SK-N-MC (cell line): Measurements from ENCODE around the gene SACS.

Experiments used
- DNase-seq: peaks from one replicate; pipeline ENCODE4 v3.0.0-alpha.2; 2011; ENCODE audit warnings: low read depth, low spot score
- H3K27ac ChIP-seq: fragments of 200-600 bp; sonication (generic); 2 replicates; pipeline ENCODE4 v1.5.1; 2016; ENCODE audit warnings: mixed run types
- H3K36me3 ChIP-seq: fragments of 200-600 bp; sonication (generic); 2 replicates; pipeline ENCODE4 v1.6.1; 2017; ENCODE audit warnings: antibody characterized with exemption, low read length, mixed read lengths; ENCODE audit not compliant: insufficient read depth
- H3K4me3 ChIP-seq: fragments of 200-600 bp; sonication (generic); 2 replicates; pipeline ENCODE4 v1.5.1; 2016
- H3K9ac ChIP-seq: fragments of 200-600 bp; sonication (generic); 2 replicates; pipeline ENCODE4 v1.8.0; 2017; ENCODE audit warnings: mixed run types, mixed read lengths; ENCODE audit not compliant: insufficient read length
- H3K9me3 ChIP-seq: fragments of 200-600 bp; sonication (generic); 2 replicates; pipeline ENCODE4 v1.6.1; 2017; ENCODE audit warnings: low read depth, mild to moderate bottlenecking, antibody characterized with exemption, low read length, moderate library complexity, mixed read lengths
- EZH2 ChIP-seq: fragments of 200-600 bp; sonication (generic); IDR thresholded peaks from one replicate; pipeline ENCODE4 v1.6.1; 2017; ENCODE audit warnings: antibody characterized with exemption
- FOXP2 ChIP-seq: optimal IDR thresholded peaks from 2 replicates; pipeline ENCODE3; 2011; ENCODE audit warnings: mild to moderate bottlenecking, moderate library complexity; ENCODE audit not compliant: insufficient read depth; ENCODE audit errors: extremely low read length, control extremely low read depth
- POLR2AphosphoS5 ChIP-seq: IDR thresholded peaks from 2 replicates; pipeline ENCODE4 v1.6.1; 2012; ENCODE audit warnings: mild to moderate bottlenecking, low read depth, low read length, borderline replicate concordance

Gene SACS

DNA sequence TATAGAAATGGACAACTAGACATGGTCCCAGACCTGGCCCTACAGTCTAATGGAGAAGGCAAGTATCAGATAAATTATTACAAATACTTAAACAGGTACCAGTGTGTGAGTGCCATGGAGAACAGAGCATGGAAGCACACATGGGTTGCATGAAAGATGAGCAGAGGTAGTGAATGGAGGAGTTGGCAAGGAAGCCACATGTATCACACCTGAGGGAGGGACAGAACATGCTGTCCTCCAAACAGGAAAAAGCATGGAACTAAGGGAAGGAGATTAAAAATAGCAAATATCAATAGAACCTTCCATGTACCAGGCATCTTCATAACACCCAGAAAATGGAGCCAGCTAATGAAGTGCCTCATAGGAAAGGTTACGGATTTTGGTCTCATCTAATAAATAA, 85.9 kb downstream of the SACS start:
- Histone ChIP-seq H3K9me3 (no peaks in the 10 kb centered on the region; the same call in 1 of the 2 replicates), H3K36me3 (peaks cover 81% of the 10 kb centered on the region), H3K4me3 (no peak overlapping the region), H3K9ac (no peak overlapping the region), H3K27ac (no peak overlapping the region)
- TF ChIP-seq FOXP2 (no peak), EZH2 (no peak), POLR2AphosphoS5 (no peak)
- DNase-seq = no peak

DNA sequence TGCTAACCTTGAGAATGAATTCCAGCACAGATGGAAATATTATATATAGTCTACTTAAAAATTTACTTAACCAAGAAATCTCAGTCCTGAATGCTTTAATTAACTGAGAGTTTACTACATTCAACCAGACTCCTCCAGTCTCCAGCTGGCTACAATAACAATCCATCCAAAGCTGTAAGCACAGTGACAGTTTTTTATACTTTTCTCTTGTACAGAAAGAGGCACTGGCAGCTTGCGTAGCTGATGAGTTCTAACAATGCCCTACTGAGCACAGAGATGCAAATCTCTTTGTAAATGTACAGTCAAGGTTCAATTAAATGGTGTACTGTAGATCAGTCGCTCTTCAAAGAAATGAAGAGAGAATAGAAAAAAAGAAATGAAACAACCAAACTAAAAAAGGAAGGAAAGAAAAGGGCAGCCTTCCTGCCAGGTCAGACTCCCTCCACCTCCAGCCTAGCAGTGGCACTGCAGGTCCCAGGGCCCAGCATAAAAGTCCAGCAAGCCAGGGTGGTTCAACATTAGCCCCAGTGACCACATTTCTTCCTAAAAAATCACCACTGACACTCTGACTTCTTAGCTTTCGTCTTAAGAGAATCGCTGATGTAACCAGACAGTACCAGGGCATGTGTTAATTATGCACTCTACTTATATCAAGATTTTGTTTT, 88.4 kb downstream of the SACS start:
- Histone ChIP-seq H3K9me3 (peaks cover 10% of the 10 kb centered on the region; the same call in 1 of the 2 replicates), H3K4me3 (no peak overlapping the region), H3K36me3 (peaks cover 79% of the 10 kb centered on the region), H3K9ac (no peak overlapping the region), H3K27ac (no peak overlapping the region)
- TF ChIP-seq EZH2 (no peak), POLR2AphosphoS5 (no peak), FOXP2 (no peak)
- DNase-seq = no peak

DNA sequence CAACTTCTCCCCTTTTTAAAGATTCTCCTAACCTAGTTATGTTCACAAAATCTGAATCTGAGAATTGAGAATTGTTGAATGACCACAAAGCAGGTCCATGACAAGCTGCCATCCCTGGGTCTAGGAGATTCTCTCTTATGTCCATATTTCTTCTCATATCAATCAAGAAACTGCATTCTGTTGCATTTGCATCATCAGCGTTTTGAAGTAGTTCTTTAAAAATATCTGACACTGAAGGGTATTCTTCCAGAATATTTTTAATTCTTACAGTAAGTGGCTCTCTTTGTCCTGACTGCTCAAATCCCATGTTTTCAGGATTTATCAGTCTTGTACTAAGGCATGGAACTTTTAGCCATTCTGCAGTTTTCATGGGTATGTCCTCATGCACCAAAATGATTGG, 94.3 kb downstream of the SACS start:
- Histone ChIP-seq H3K4me3 (no peak overlapping the region), H3K9ac (no peak overlapping the region), H3K9me3 (peaks cover 23% of the 10 kb centered on the region; the same call in 1 of the 2 replicates), H3K36me3 (peaks cover 73% of the 10 kb centered on the region), H3K27ac (no peak overlapping the region)
- no peak for DNase-seq
- TF ChIP-seq POLR2AphosphoS5 = no peak
- no peak for TF ChIP-seq EZH2
- TF ChIP-seq FOXP2 = no peak

DNA sequence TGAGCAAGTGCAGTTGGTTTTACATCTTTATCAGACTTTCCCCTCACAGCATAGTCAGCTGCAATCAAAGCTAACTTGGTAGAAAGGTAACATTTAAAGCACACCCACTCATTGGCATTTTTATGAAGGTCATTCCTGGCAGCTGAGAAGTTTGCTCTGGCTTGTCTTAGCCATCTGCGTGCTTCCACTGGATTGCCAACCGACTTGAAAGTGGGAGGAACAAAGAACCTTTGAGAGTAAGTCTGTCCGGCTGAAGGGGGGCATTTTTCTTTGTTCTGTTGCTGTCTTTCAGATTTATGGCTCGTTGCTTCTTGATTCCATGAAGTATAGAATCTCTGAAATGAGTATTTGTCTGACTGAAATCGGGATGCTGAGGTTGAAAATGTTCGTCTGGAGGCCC, 103.1 kb downstream of the SACS start:
- TF ChIP-seq POLR2AphosphoS5 = no peak
- TF ChIP-seq EZH2 = no peak
- no peak for TF ChIP-seq FOXP2

DNA sequence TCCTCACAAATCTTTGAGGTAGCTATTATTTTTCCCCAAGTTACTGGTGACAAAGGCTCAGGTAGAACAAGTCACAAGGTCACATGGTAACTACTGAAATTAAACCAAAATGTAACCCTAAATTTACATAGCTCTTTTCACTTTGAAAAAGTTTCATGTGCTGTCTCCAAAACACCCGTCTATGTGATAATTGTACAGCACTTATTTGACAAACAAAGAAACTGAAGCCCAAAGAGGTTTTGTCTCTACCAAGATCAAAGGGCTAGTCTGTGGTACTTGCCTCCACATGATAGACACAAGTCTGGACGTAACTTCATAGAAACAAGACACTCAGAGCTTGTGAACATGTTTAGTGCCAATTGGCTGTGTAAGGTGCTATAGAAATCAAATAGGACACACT, 108.3 kb downstream of the SACS start:
- H3K27ac ChIP-seq = no peak overlapping the region
- no peak overlapping the region for H3K4me3 ChIP-seq
- no peak for DNase-seq
- H3K9me3 ChIP-seq = no peaks in the 10 kb centered on the region
- no peak overlapping the region for H3K9ac ChIP-seq
- TF ChIP-seq EZH2 (no peak), POLR2AphosphoS5 (no peak), FOXP2 (no peak)
- H3K36me3 ChIP-seq = no peaks in the 10 kb centered on the region

More for the DNA sequence above, 103.1 kb downstream of the SACS start:
- Histone ChIP-seq H3K4me3 (no peak overlapping the region), H3K9ac (no peak overlapping the region), H3K27ac (no peak overlapping the region), H3K9me3 (no peaks in the 10 kb centered on the region), H3K36me3 (peaks cover 20% of the 10 kb centered on the region; the same call in 1 of the 2 replicates)
- no peak for DNase-seq

DNA sequence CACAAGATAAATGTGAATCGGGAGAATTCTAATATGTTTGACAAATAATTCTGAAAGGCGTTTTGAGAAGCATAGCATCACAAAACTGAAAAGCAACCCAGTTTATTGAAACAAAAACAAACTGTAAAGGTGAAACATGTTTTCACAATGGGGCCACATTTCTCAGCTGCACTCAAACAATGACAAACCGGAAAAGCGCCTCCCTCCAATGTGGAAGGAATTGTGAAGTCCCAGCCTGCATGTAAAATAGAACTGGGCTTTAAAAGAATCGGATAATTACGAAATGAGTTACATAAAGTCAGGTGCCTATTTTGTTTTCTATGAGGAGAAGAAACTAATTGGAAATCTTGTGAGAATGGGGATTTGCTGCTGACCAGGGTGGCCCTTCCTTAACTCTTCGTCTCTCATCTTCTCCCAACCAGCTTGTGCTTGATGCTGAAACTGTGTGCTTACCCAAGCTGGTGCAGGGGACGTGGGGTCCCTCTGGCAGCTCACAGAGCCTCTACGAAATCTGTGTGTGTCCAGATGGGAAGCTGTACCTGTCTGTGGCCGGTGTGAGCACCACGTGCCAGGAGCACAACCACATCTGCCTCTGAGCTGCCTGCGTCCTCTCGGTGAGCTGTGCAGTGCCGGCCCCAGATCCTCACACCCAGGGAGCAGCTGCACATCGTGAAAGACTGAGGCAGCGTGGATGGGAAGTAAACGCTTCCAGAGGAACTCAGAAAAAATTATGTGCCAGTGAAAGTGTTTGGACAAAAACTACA, 109.4 kb downstream of the SACS start:
- TF ChIP-seq EZH2 (no peak), FOXP2 (no peak), POLR2AphosphoS5 (no peak)
- H3K9ac ChIP-seq = no peak overlapping the region
- no peak overlapping the region for H3K27ac ChIP-seq
- H3K36me3 ChIP-seq = no peaks in the 10 kb centered on the region
- DNase-seq = no peak
- H3K4me3 ChIP-seq = no peak overlapping the region
- no peaks in the 10 kb centered on the region for H3K9me3 ChIP-seq

DNA sequence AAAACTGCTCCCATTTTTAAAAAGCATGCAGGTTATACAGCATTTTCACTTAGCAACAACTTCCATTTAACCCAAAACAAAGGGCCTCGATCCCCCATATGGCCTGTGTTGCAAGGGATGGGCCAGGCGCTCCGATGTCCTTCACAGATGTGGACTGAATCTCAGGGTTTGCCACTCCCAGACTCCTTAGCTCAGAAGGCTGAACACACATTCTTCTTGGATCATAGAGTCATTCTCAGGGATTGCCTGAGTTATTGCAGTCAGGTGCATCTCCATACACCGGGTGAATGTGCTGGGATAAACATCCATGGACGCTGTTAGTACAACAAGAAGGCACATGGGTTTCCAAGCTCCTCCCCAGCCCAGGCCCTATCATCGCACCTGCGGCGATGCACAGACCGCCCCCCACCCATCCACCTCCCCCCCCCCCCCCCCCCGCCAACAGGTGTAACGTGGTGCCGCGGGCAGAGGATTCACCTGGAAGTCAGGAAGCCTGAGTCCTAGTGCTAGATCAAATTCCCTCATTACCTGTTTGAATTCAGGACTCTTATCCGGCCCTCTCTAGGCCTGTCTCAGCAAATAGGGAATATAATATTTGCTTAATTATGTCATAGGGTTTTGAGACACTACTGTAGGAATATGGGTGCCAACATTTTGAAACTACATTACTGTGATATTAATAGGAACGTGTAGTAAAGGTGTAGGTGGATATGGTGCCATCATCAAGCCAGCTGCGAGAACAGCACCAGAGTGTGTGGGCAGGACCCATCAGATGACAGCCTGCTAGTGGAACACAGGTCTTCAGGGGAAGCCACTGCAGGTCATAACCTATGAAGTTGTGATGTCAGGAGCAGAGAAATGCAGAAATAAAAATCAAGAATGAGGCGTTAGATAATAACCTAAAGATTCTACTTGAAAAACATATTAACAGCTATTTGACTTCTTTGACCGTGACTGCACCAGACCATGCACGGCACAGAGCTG, 110.9 kb downstream of the SACS start:
- no peak overlapping the region for H3K9ac ChIP-seq
- no peak for DNase-seq
- no peaks in the 10 kb centered on the region for H3K36me3 ChIP-seq
- no peak overlapping the region for H3K4me3 ChIP-seq
- no peak overlapping the region for H3K27ac ChIP-seq
- no peaks in the 10 kb centered on the region for H3K9me3 ChIP-seq
- TF ChIP-seq POLR2AphosphoS5 = no peak
- no peak for TF ChIP-seq FOXP2
- TF ChIP-seq EZH2 = no peak
